Endothelial cell of umbilical vein (primary cell): ENCODE data around the gene RAP1GAP2. TPM values are rescaled to one million over a fixed set of nuclear protein-coding genes. Genes with fewer than 3 reads are reported as not detected.

Experiments
- BruUV-seq: library from RNA; stranded (reverse); fragments of 400-500 nt; replicated peaks from 2 replicates; lab custom pipeline; 2021; lab: Mats Ljungman, UMichigan
- CTCF ChIA-PET: fragments of 300-600, 350-600 bp; sonication (Branson Sonifier 250); formaldehyde crosslinking; loops from one replicate; lab custom pipeline; 2021; ENCODE audit warnings: antibody characterized with exemption, inconsistent platforms; lab: Charles Lee
- POLR2A ChIA-PET: fragments of 300-600, 350-600 bp; sonication (Branson Sonifier 250); formaldehyde crosslinking; loops from one replicate; lab custom pipeline; 2021; ENCODE audit warnings: antibody characterized with exemption, inconsistent platforms; lab: Charles Lee
- DNase-seq: peaks from one replicate; pipeline ENCODE4 v3.0.0-alpha.2; 2011; ENCODE audit warnings: low read depth, low spot score
- FAIRE-seq: peaks from 2 replicates; lab custom pipeline; 2011; peaks lifted over from hg19 to GRCh38; lab: Jason Lieb, UNC
- H2AFZ ChIP-seq: 2 replicates; pipeline ENCODE4 v1.6.0; 2012; ENCODE audit warnings: low read depth, low read length, control low read depth, inconsistent platforms
- H3K27ac ChIP-seq: 2 replicates; pipeline ENCODE4 v1.5.1; 2011; ENCODE audit warnings: low read depth, mild to moderate bottlenecking, control low read depth, low read length, moderate library complexity; ENCODE audit not compliant: insufficient read depth
- H3K27me3 ChIP-seq, 2 experiments: 2 replicates each; pipeline versions ENCODE4 v1.6.0 to v1.6.1; 2011; ENCODE audit warnings: low read length in 2 of 2, mixed read lengths in 1 of 2; ENCODE audit not compliant: control insufficient read depth in 2 of 2, insufficient read depth in 2 of 2
- H3K36me3 ChIP-seq, 2 experiments: 2 replicates in 1 of 2; 3 replicates in 1 of 2; pipeline ENCODE4 v1.5.1; 2011; ENCODE audit warnings: low read length in 2 of 2, mild to moderate bottlenecking in 1 of 2, moderate library complexity in 1 of 2; ENCODE audit not compliant: control insufficient read depth in 2 of 2, insufficient read depth in 2 of 2; ENCODE audit errors: extremely low read depth in 1 of 2
- H3K4me1 ChIP-seq: 3 replicates; pipeline ENCODE4 v1.5.1; 2011; ENCODE audit warnings: mild to moderate bottlenecking, low read length; ENCODE audit not compliant: control insufficient read depth, insufficient read depth; ENCODE audit errors: extremely low read depth
- H3K4me2 ChIP-seq: 2 replicates; pipeline ENCODE4 v1.6.1; 2011; ENCODE audit warnings: low read length, control low read depth, mixed read lengths; ENCODE audit not compliant: insufficient read depth
- H3K4me3 ChIP-seq, 3 experiments: fragments of 200-600 bp in 1 of 3; sonication (generic), shearing (Covaris generic) in 1 of 3; replicated peaks in 1 of 3; 2 replicates each; pipeline ENCODE4 v1.5.1; 2011 to 2016; ENCODE audit warnings: control low read depth in 3 of 3, low read length in 3 of 3, mild to moderate bottlenecking in 2 of 3, inconsistent platforms in 1 of 3, low read depth in 1 of 3, moderate library complexity in 1 of 3; ENCODE audit not compliant: insufficient read depth in 1 of 3
- H3K79me2 ChIP-seq: 2 replicates; pipeline ENCODE4 v1.6.0; 2012; ENCODE audit warnings: low read length, inconsistent platforms; ENCODE audit not compliant: control insufficient read depth, insufficient read depth
- H3K9ac ChIP-seq: replicated peaks from 2 replicates; pipeline ENCODE3; 2011; ENCODE audit warnings: low read length, control low read depth; ENCODE audit not compliant: insufficient read depth; ENCODE audit errors: extremely low read depth
- H3K9me1 ChIP-seq: replicated peaks from 3 replicates; pipeline ENCODE4 v1.6.0; 2011; ENCODE audit warnings: mild to moderate bottlenecking, low read length; ENCODE audit not compliant: control insufficient read depth, insufficient read depth; ENCODE audit errors: extremely low read depth
- H3K9me3 ChIP-seq: replicated peaks from 2 replicates; pipeline ENCODE4 v1.5.1; 2012; ENCODE audit warnings: low read length, inconsistent platforms; ENCODE audit not compliant: control insufficient read depth, insufficient read depth
- H4K20me1 ChIP-seq: replicated peaks from 2 replicates; pipeline ENCODE3; 2011; ENCODE audit warnings: mild to moderate bottlenecking, low read length; ENCODE audit not compliant: control insufficient read depth, insufficient read depth; ENCODE audit errors: extremely low read depth
- EZH2 ChIP-seq: IDR thresholded peaks from 2 replicates; pipeline ENCODE4 v1.6.1; 2012; ENCODE audit warnings: borderline replicate concordance, low read depth, mild to moderate bottlenecking, moderate library complexity, low read length, inconsistent platforms; ENCODE audit not compliant: severe bottlenecking
- FOS ChIP-seq: IDR thresholded peaks from 2 replicates; pipeline ENCODE4 v1.6.1; 2011; ENCODE audit warnings: mild to moderate bottlenecking, low read length, moderate library complexity, borderline replicate concordance; ENCODE audit not compliant: insufficient read depth
- GATA2 ChIP-seq: IDR thresholded peaks from 2 replicates; pipeline ENCODE4 v1.7.0; 2011; ENCODE audit warnings: low read depth, mild to moderate bottlenecking, moderate library complexity, mixed read lengths, low read length; ENCODE audit not compliant: insufficient read length, insufficient read depth
- JUN ChIP-seq: IDR thresholded peaks from 2 replicates; pipeline ENCODE4 v1.6.1; 2011; ENCODE audit warnings: borderline replicate concordance, low read depth; ENCODE audit not compliant: insufficient read length, insufficient read depth
- MAX ChIP-seq: IDR thresholded peaks from 2 replicates; pipeline ENCODE4 v1.6.1; 2011; ENCODE audit not compliant: insufficient read depth, insufficient read length
- MYC ChIP-seq: IDR thresholded peaks from one replicate; pipeline ENCODE4 v1.6.1; 2011; ENCODE audit warnings: mild to moderate bottlenecking, low read depth, low read length
- POLR2A ChIP-seq: IDR thresholded peaks from 2 replicates; pipeline ENCODE4 v1.6.1; 2012; ENCODE audit warnings: low read depth, mild to moderate bottlenecking, control low read depth, low read length
- POLR2AphosphoS5 ChIP-seq: IDR thresholded peaks from 2 replicates; pipeline ENCODE4 v1.6.1; 2012; ENCODE audit warnings: low read depth, mild to moderate bottlenecking, control low read depth, low read length, moderate library complexity; ENCODE audit not compliant: insufficient read depth
- dilution Hi-C: fragments of 300-500 bp; cut with MboI; formaldehyde crosslinking; loops from one replicate; pipeline ENCODE4 v1.15.0; 2019; ENCODE audit warnings: low sequenced_read_pairs; ENCODE audit not compliant: extremely low pct_ligation_motif_present
- intact Hi-C: fragments of 100-400 bp; cut with micrococcal nuclease; formaldehyde crosslinking; loops from one replicate; pipeline ENCODE4 v1.10.0; 2022
- polyA plus RNA-seq, 4 experiments: library from polyadenylated mRNA; depleted of rRNA in 3 of 4; stranded (reverse) in 3 of 4; unstranded in 1 of 4; fragments of >200 nt; gene quantifications; 2 replicates each; pipeline versions ENCODE4 v1.2.1 to v1.2.3, GENCODE V29; 2011 to 2012; ENCODE audit warnings: missing spikeins in 1 of 4
- total RNA-seq: library from RNA; stranded (reverse); gene quantifications from 2 replicates; pipeline ENCODE4 v1.2.3, GENCODE V29; 2021
- TF ChIP-seq, protein P1 (sequence below), 2 donors: IDR thresholded peaks; 1 replicate in 1 of 2; 2 replicates in 1 of 2; pipeline ENCODE4 v1.5.1; 2011; ENCODE audit warnings: low read length in 2 of 2, mild to moderate bottlenecking in 2 of 2, moderate library complexity in 2 of 2, control low read depth in 1 of 2, inconsistent platforms in 1 of 2, low read depth in 1 of 2; ENCODE audit not compliant: insufficient read depth in 1 of 2; ENCODE audit errors: extremely low read depth in 1 of 2

Gene RAP1GAP2
- total and polyA plus RNA-seq, 2 donors (not counting 3 experiments of a cell fraction or from before 2014, with no cell fraction given), result 1.4 to 3.6 TPM

DNA sequence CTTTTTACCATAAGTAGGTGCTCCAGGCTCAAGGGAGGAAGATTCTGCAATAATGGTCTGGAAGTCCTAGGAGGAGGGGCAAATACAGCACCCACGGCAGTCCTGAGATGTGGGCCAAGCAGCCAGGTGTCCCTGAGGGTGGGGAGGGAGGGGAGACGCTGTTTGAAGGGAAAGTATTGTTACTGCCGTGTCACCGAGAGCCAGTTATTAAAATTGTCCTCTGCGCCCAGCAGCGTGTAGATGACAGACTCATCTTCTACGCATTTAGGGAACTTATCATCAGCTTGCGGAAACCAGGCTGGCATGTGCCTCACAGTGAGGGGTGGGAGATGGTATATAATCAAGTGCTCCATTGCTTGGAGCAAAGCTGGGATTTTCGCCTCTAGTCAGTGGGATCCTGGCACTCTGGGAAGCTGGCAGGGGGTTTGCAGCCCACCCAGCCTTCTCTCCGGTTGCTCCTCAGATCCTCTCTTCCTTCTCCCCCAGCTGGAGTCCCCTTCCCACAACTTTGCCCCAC, 162.5 kb downstream of the RAP1GAP2 start:
- no peak overlapping the region for H3K4me2 ChIP-seq
- FAIRE-seq (no peak), DNase-seq (no peak)
- no peaks in the 10 kb centered on the region for H4K20me1 ChIP-seq
- dilution Hi-C loops (no loop called here), intact Hi-C loops (no loop called here)
- no peaks in the 10 kb centered on the region for H3K27me3 ChIP-seq
- no peaks in the 10 kb centered on the region for H3K9me3 ChIP-seq
- no peak overlapping the region for H3K27ac ChIP-seq
- H3K4me1 ChIP-seq, result peaks cover 30% of the 10 kb centered on the region
- no peaks in the 10 kb centered on the region for H3K36me3 ChIP-seq
- TF ChIP-seq FOS (no peak), MYC (no peak), POLR2A (no peak), MAX (no peak), POLR2AphosphoS5 (no peak), GATA2 (no peak), JUN (no peak), EZH2 (no peak)
- TF ChIP-seq, protein P1, sequence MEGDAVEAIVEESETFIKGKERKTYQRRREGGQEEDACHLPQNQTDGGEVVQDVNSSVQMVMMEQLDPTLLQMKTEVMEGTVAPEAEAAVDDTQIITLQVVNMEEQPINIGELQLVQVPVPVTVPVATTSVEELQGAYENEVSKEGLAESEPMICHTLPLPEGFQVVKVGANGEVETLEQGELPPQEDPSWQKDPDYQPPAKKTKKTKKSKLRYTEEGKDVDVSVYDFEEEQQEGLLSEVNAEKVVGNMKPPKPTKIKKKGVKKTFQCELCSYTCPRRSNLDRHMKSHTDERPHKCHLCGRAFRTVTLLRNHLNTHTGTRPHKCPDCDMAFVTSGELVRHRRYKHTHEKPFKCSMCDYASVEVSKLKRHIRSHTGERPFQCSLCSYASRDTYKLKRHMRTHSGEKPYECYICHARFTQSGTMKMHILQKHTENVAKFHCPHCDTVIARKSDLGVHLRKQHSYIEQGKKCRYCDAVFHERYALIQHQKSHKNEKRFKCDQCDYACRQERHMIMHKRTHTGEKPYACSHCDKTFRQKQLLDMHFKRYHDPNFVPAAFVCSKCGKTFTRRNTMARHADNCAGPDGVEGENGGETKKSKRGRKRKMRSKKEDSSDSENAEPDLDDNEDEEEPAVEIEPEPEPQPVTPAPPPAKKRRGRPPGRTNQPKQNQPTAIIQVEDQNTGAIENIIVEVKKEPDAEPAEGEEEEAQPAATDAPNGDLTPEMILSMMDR (IDR thresholded peaks at IDR 0.05; ENCODE audit: extremely low read depth in 1 of 2, insufficient read depth in 1 of 2, low read depth in 1 of 2, low read length in 2 of 2), result no peak
- H3K4me3 ChIP-seq, result no peak overlapping the region
- POLR2A ChIA-PET, result no interaction called here
- no peaks in the 10 kb centered on the region for H3K79me2 ChIP-seq
- no peak overlapping the region for H3K9ac ChIP-seq
- H2AFZ ChIP-seq, result no peak overlapping the region
- no peaks in the 10 kb centered on the region for H3K9me1 ChIP-seq
- no TSS peak for BruUV-seq
- CTCF ChIA-PET, result interaction anchor here (0.9 to 3.1 kb wide), 3 partner anchors 21 to 45 kb away, joined by 3 to 8 read pairs (median 3); no protein-coding TSS in a partner anchor
